ENCODE results near the gene SLC38A6.

Gene SLC38A6

GRCh38 chr14:60980811-60981632 is at the start of gene SLC38A6, which contains the start of gene TRMT5:
Gene SLC38A6 (plus strand): TSS chr14:60981245. CDS start chr14:60981278, 33 bp downstream.
Gene TRMT5 (minus strand): TSS chr14:60981079. CDS start chr14:60980973, 106 bp downstream.
- peak; percentile 54 for DNase-seq

GRCh38 chr14:60933920-60934655 is 47.0 kb upstream of the SLC38A6 start:
- no peak for DNase-seq

- DNase-seq: no peak
Observed at GRCh38 chr14:60935319-60935718, 45.7 kb upstream of the SLC38A6 start.

GRCh38 chr14:60943637-60944032 is 37.4 kb upstream of the SLC38A6 start:
- DNase-seq: no peak

- no peak for DNase-seq
Observed at GRCh38 chr14:60944204-60944603, 36.8 kb upstream of the SLC38A6 start.

- DNase-seq: no peak
Observed at GRCh38 chr14:60945984-60946383, 35.1 kb upstream of the SLC38A6 start.

GRCh38 chr14:60946773-60947172 is 34.3 kb upstream of the SLC38A6 start:
- DNase-seq: no peak

GRCh38 chr14:60951776-60952435 is 29.1 kb upstream of the SLC38A6 start:
- no peak for DNase-seq

- DNase-seq: no peak
Observed at GRCh38 chr14:60956202-60956601, 24.8 kb upstream of the SLC38A6 start.

- no peak for DNase-seq
Observed at GRCh38 chr14:60956632-60957031, 24.4 kb upstream of the SLC38A6 start.

- DNase-seq: no peak
Observed at GRCh38 chr14:60958146-60958545, 22.9 kb upstream of the SLC38A6 start.

- DNase-seq: no peak
Observed at GRCh38 chr14:60963761-60964160, 17.3 kb upstream of the SLC38A6 start.

- no peak for DNase-seq
Observed at GRCh38 chr14:60964904-60965303, 16.1 kb upstream of the SLC38A6 start.

- DNase-seq: no peak
Observed at GRCh38 chr14:60965402-60965801, 15.6 kb upstream of the SLC38A6 start.

- no peak for DNase-seq
Observed at GRCh38 chr14:60968099-60968498, 12.9 kb upstream of the SLC38A6 start.

- DNase-seq: no peak
Observed at GRCh38 chr14:60968671-60969070, 12.4 kb upstream of the SLC38A6 start.

- no peak for DNase-seq
Observed at GRCh38 chr14:60970146-60970545, 10.9 kb upstream of the SLC38A6 start.

- DNase-seq: no peak
Observed at GRCh38 chr14:60971271-60971670, 9.8 kb upstream of the SLC38A6 start.

GRCh38 chr14:60972295-60972694 is 8.8 kb upstream of the SLC38A6 start:
- no peak for DNase-seq

GRCh38 chr14:60973070-60973469 is 8.0 kb upstream of the SLC38A6 start:
- DNase-seq: no peak

- DNase-seq: no peak
Observed at GRCh38 chr14:60974090-60974651, 6.9 kb upstream of the SLC38A6 start.

GRCh38 chr14:60975551-60975950 is 5.5 kb upstream of the SLC38A6 start:
- DNase-seq: no peak

- no peak for DNase-seq
Observed at GRCh38 chr14:60977847-60978246, 3.2 kb upstream of the SLC38A6 start.

Measured in GOT3 (cell line).